ENCODE results near the gene TNFSF11.

The TNFSF11 gene

GRCh38 chr13:42611086-42611779 is 37.3 kb downstream of the TNFSF11 start:
- DNase-seq (ENCODE audit: low spot score), result no peak

GRCh38 chr13:42612021-42612765 is 38.2 kb downstream of the TNFSF11 start:
- DNase-seq (ENCODE audit: low spot score), result no peak

- DNase-seq (ENCODE audit: low spot score), result no peak
Measured at GRCh38 chr13:42614436-42615035, 40.6 kb downstream of the TNFSF11 start.

GRCh38 chr13:42615691-42616090 is 41.7 kb downstream of the TNFSF11 start:
- DNase-seq (ENCODE audit: low spot score), result no peak

GRCh38 chr13:42617221-42617620 is 43.3 kb downstream of the TNFSF11 start:
- DNase-seq (ENCODE audit: low spot score), result no peak

GRCh38 chr13:42623916-42624315 is 50.0 kb downstream of the TNFSF11 start:
- no peak for DNase-seq (ENCODE audit: low spot score)

GRCh38 chr13:42625611-42626010 is 51.7 kb downstream of the TNFSF11 start:
- DNase-seq (ENCODE audit: low spot score), result no peak

- DNase-seq (ENCODE audit: low spot score), result no peak
Measured at GRCh38 chr13:42626176-42626860, 52.4 kb downstream of the TNFSF11 start.

- DNase-seq (ENCODE audit: low spot score), result no peak
Measured at GRCh38 chr13:42628666-42629065, 54.7 kb downstream of the TNFSF11 start.

GRCh38 chr13:42631181-42631580 is 57.2 kb downstream of the TNFSF11 start:
- DNase-seq (ENCODE audit: low spot score), result no peak

- no peak for DNase-seq (ENCODE audit: low spot score)
Measured at GRCh38 chr13:42633495-42633894, 59.5 kb downstream of the TNFSF11 start.

- DNase-seq (ENCODE audit: low spot score), result no peak
Measured at GRCh38 chr13:42638101-42638500, 64.1 kb downstream of the TNFSF11 start.

- DNase-seq (ENCODE audit: low spot score), result no peak
Measured at GRCh38 chr13:42638886-42639285, 64.9 kb downstream of the TNFSF11 start.

- DNase-seq (ENCODE audit: low spot score), result no peak
Measured at GRCh38 chr13:42643076-42643475, 69.1 kb downstream of the TNFSF11 start.

GRCh38 chr13:42644841-42645240 is 70.9 kb downstream of the TNFSF11 start:
- DNase-seq (ENCODE audit: low spot score), result no peak

GRCh38 chr13:42645717-42646116 is 71.8 kb downstream of the TNFSF11 start:
- no peak for DNase-seq (ENCODE audit: low spot score)

- no peak for DNase-seq (ENCODE audit: low spot score)
Measured at GRCh38 chr13:42649141-42649540, 75.2 kb downstream of the TNFSF11 start.

- no peak for DNase-seq (ENCODE audit: low spot score)
Measured at GRCh38 chr13:42649831-42650230, 75.9 kb downstream of the TNFSF11 start.

- DNase-seq (ENCODE audit: low spot score), result no peak
Measured at GRCh38 chr13:42650506-42650905, 76.6 kb downstream of the TNFSF11 start.

- DNase-seq (ENCODE audit: low spot score), result no peak
Measured at GRCh38 chr13:42651936-42652641, 78.1 kb downstream of the TNFSF11 start.

- DNase-seq (ENCODE audit: low spot score), result no peak
Measured at GRCh38 chr13:42652642-42653415, 78.9 kb downstream of the TNFSF11 start.

Measured in HuH-7.5 (cell line).